ENCODE measurements around the gene LAMB3. TPM values are rescaled to one million over a fixed set of nuclear protein-coding genes. Genes with fewer than 3 reads are reported as not detected.
A peak's percentile ranks its signal among the peaks of the same experiment; 100 is the strongest.

Gene LAMB3
- total and polyA plus RNA-seq, 2 experiments from 2014 or later = 0.21 to 0.48 TPM

GRCh38 chr1:209595028-209595427, 57.2 kb downstream of the LAMB3 start:
- H3K4me3 ChIP-seq = no peak overlapping the region
- TF ChIP-seq CTCF (IDR thresholded peaks at IDR 0.05; ENCODE audit: low read depth, low read length) = no peak
- no peak for DNase-seq (ENCODE audit: low read depth in 1 of 2, low spot score in 1 of 2)
- H3K4me1 ChIP-seq (ENCODE audit: low read depth) = no peaks in the 10 kb centered on the region
- no peaks in the 10 kb centered on the region for H3K36me3 ChIP-seq
- peaks cover 5% of the 10 kb centered on the region for H3K27me3 ChIP-seq
- H3K9me3 ChIP-seq (ENCODE audit: low read depth) = no peaks in the 10 kb centered on the region
- no peak overlapping the region for H3K27ac ChIP-seq

- H3K9me3 ChIP-seq (ENCODE audit: low read depth) = no peaks in the 10 kb centered on the region
- TF ChIP-seq CTCF (IDR thresholded peaks at IDR 0.05; ENCODE audit: low read depth, low read length) = no peak
Observed at GRCh38 chr1:209594440-209594839, 57.8 kb downstream of the LAMB3 start.

GRCh38 chr1:209593747-209594146, 58.5 kb downstream of the LAMB3 start:
- Histone ChIP-seq H3K4me3 (no peak overlapping the region), H3K27ac (no peak overlapping the region), H3K27me3 (peaks cover 5% of the 10 kb centered on the region), H3K9me3 (ENCODE audit: low read depth) (no peaks in the 10 kb centered on the region), H3K4me1 (ENCODE audit: low read depth) (no peaks in the 10 kb centered on the region), H3K36me3 (no peaks in the 10 kb centered on the region)
- DNase-seq (ENCODE audit: low read depth in 1 of 2, low spot score in 1 of 2) = no peak
- no peak for TF ChIP-seq CTCF (IDR thresholded peaks at IDR 0.05; ENCODE audit: low read depth, low read length)

More at GRCh38 chr1:209594440-209594839, 57.8 kb downstream of the LAMB3 start:
- H3K27me3 ChIP-seq = peaks cover 5% of the 10 kb centered on the region
- no peaks in the 10 kb centered on the region for H3K4me1 ChIP-seq (ENCODE audit: low read depth)
- no peak overlapping the region for H3K4me3 ChIP-seq
- no peak overlapping the region for H3K27ac ChIP-seq
- no peak for DNase-seq (ENCODE audit: low read depth in 1 of 2, low spot score in 1 of 2)
- no peaks in the 10 kb centered on the region for H3K36me3 ChIP-seq

GRCh38 chr1:209590405-209590804, 61.8 kb downstream of the LAMB3 start:
- no peak overlapping the region for H3K27ac ChIP-seq
- no peak overlapping the region for H3K4me3 ChIP-seq
- peak; percentile 43 for TF ChIP-seq CTCF (IDR thresholded peaks at IDR 0.05; ENCODE audit: low read depth, low read length)
- H3K4me1 ChIP-seq (ENCODE audit: low read depth) = peaks cover 6% of the 10 kb centered on the region
- DNase-seq (ENCODE audit: low read depth in 1 of 2, low spot score in 1 of 2) = peak; percentile 29 to 47
- no peaks in the 10 kb centered on the region for H3K27me3 ChIP-seq
- no peaks in the 10 kb centered on the region for H3K36me3 ChIP-seq
- H3K9me3 ChIP-seq (ENCODE audit: low read depth) = no peaks in the 10 kb centered on the region

GRCh38 chr1:209589863-209590262, 62.4 kb downstream of the LAMB3 start:
- H3K4me1 ChIP-seq (ENCODE audit: low read depth) = peaks cover 6% of the 10 kb centered on the region
- no peaks in the 10 kb centered on the region for H3K27me3 ChIP-seq
- no peaks in the 10 kb centered on the region for H3K9me3 ChIP-seq (ENCODE audit: low read depth)
- no peaks in the 10 kb centered on the region for H3K36me3 ChIP-seq
- no peak overlapping the region for H3K27ac ChIP-seq
- TF ChIP-seq CTCF (IDR thresholded peaks at IDR 0.05; ENCODE audit: low read depth, low read length) = no peak
- H3K4me3 ChIP-seq = no peak overlapping the region
- DNase-seq (ENCODE audit: low read depth in 1 of 2, low spot score in 1 of 2) = no peak

GRCh38 chr1:209589440-209589839, 62.8 kb downstream of the LAMB3 start:
- Histone ChIP-seq H3K4me1 (ENCODE audit: low read depth) (peaks cover 8% of the 10 kb centered on the region), H3K9me3 (ENCODE audit: low read depth) (no peaks in the 10 kb centered on the region)
- TF ChIP-seq CTCF (IDR thresholded peaks at IDR 0.05; ENCODE audit: low read depth, low read length) = no peak

More at GRCh38 chr1:209589440-209589839, 62.8 kb downstream of the LAMB3 start:
- no peak overlapping the region for H3K4me3 ChIP-seq
- H3K27ac ChIP-seq = no peak overlapping the region
- no peaks in the 10 kb centered on the region for H3K27me3 ChIP-seq
- no peaks in the 10 kb centered on the region for H3K36me3 ChIP-seq
- DNase-seq (ENCODE audit: low read depth in 1 of 2, low spot score in 1 of 2) = no peak
